Retinal pigment epithelial cell (primary cell): ENCODE data around the gene BID.

Source experiments
- DNase-seq: peaks from one replicate; pipeline ENCODE4 v3.0.0-alpha.2; 2010; ENCODE audit warnings: low read depth
- H3K4me3 ChIP-seq: 2 replicates; pipeline ENCODE4 v1.5.1; 2011; ENCODE audit warnings: mild to moderate bottlenecking, low read length, control low read depth, moderate library complexity
- TF ChIP-seq, protein P1 (sequence below): conservative IDR thresholded peaks from 2 replicates; pipeline ENCODE4 v1.5.1; 2011; ENCODE audit warnings: low read depth, low read length, control low read depth, inconsistent platforms

Gene BID

DNA sequence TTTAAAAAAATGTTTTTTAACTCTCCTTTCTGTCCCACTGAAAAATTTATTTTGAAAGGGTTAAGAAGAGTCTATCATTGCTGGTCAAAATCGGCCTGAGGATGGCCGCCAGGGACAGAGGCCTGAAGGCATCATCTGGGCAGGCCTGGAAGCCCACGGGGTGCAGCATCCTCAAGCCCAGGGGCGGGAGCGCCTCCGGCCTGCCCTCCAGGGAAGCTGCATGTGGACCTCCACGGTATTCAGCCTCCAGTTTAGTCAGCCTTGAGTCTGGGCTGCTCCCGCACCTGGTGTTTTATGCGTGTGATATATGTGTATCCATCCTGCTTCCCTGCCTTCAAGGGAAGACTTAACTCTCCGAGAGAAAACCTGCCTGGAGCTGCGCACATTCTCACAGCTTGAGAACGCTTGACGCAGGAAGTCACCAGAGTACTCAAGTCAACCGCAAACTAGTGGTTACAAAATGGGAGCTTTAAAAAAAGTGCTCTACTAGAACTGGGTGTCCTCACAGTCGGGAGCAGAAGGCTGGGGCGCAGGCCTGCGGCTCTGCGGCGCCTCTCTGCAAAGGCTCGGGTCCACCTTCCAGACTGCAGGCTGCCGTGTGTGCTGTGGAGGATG lies 13.6 kb upstream of the BID start:
- no peak overlapping the region for H3K4me3 ChIP-seq
- TF ChIP-seq, protein P1, sequence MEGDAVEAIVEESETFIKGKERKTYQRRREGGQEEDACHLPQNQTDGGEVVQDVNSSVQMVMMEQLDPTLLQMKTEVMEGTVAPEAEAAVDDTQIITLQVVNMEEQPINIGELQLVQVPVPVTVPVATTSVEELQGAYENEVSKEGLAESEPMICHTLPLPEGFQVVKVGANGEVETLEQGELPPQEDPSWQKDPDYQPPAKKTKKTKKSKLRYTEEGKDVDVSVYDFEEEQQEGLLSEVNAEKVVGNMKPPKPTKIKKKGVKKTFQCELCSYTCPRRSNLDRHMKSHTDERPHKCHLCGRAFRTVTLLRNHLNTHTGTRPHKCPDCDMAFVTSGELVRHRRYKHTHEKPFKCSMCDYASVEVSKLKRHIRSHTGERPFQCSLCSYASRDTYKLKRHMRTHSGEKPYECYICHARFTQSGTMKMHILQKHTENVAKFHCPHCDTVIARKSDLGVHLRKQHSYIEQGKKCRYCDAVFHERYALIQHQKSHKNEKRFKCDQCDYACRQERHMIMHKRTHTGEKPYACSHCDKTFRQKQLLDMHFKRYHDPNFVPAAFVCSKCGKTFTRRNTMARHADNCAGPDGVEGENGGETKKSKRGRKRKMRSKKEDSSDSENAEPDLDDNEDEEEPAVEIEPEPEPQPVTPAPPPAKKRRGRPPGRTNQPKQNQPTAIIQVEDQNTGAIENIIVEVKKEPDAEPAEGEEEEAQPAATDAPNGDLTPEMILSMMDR = no peak
- DNase-seq = no peak

- no peak for DNase-seq
These were observed 13.0 kb upstream of the BID start for GRCh38 chr22:17787241-17787640.

DNA sequence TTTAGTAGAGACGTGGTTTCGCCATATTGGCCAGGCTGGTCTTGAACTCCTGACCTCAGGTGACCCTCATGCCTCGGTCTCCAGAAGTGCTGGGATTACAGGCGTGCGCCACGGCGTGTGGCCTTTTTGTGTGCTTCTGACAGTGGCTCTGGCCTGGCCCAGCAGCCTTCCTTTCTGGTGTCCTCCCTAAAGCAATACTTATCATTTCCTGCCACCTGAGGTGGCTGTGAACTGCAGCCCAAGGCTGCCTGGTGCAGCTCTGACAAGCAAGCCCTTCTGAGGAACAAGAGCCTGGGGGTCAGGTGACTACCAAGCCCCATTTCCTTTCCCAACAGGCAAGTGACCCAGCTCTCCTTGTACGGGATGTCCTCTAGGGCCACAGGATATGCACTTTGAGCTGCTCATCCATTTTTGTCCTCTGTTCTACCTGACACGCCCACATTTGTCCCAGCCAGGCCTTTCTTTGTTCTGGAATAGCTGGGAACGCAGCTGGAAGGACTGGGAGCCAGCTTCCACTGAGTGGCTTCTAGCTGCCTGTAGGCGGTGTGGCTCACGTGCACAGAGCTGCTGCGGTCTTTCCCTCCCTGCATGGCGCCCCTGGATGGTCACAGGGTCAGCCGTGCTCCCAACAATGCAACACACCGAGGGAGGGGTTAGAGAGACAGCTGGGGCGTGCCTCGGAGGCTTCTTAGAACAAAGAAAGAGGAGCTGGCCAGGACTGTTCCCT lies 12.3 kb upstream of the BID start:
- TF ChIP-seq, protein P1 = peak; percentile 1
- DNase-seq = no peak

More at GRCh38 chr22:17787241-17787640, 13.0 kb upstream of the BID start:
- no peak overlapping the region for H3K4me3 ChIP-seq
- TF ChIP-seq, protein P1 = no peak

DNA sequence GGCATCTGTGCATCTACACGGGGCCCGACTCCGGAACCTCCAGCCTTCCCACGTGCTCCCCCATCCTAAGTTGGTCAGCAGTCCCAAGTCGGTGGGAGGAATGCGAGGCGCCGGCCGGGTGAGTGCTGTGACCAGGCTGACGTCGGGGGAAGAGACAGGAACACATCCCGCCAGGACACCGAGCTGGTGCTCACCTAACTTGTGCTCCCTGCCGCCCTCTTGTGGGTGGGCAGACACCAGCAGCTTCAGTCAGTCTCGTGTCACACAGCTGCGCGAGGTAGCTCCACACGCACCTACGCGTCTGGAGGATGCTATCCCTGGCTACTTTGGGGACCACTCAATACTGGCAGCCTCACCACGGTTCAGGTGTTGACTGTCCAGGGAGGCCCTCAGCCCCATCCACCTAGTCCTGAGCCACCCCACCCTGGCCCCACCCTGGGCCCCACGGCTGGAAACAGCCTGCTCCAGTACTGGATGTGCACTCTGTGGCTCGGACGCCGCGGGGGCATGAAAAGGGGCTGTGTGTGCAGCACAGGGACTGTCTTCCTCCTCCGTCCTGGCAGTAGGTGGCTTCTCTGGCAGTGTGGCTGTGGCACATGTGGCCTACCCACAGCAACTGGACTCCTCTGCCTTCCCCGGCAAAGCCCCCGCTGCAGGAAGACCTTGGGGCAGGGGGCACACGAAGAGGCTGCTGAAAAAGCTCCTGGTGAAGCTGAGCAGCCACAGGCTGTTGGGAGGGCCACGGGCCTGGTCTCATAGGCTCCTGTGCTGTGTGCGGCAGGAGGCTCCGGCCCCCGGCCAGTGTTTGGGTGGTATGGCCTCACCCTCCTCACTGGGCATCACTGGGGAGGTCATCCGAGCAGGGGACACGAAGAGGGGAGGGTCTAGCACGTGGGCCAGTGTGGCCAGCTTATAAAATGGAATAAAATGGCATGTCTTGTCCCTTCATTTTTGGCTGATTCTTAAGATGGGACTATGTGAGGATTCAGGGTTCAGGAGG lies 11.2 kb upstream of the BID start:
- TF ChIP-seq, protein P1 = peak; percentile 62

More for the DNA sequence above, 12.3 kb upstream of the BID start:
- H3K4me3 ChIP-seq = no peak overlapping the region

DNA sequence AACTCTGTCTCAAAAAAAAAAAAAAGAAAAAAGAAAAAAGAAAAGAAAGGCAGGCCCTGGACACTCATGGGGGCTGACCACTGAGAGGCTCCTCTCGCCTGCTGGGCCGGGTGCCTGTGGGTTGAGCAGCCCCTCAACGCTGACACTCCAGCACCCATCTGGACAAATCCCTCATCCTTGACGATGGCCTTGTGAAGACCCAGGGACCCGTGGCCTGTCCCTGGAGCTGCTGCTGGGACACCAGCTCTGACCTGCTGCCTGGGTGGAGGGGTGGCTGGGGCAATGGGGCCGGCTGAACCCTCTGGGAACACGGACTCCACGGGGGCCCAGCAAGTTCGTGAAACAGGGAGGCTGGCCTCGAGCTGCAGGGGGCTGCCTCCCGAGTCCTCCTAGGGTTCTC lies 10.5 kb upstream of the BID start:
- TF ChIP-seq, protein P1 = no peak
- no peak overlapping the region for H3K4me3 ChIP-seq
- no peak for DNase-seq

More for the DNA sequence above, 11.2 kb upstream of the BID start:
- no peak for DNase-seq
- H3K4me3 ChIP-seq = no peak overlapping the region

DNA sequence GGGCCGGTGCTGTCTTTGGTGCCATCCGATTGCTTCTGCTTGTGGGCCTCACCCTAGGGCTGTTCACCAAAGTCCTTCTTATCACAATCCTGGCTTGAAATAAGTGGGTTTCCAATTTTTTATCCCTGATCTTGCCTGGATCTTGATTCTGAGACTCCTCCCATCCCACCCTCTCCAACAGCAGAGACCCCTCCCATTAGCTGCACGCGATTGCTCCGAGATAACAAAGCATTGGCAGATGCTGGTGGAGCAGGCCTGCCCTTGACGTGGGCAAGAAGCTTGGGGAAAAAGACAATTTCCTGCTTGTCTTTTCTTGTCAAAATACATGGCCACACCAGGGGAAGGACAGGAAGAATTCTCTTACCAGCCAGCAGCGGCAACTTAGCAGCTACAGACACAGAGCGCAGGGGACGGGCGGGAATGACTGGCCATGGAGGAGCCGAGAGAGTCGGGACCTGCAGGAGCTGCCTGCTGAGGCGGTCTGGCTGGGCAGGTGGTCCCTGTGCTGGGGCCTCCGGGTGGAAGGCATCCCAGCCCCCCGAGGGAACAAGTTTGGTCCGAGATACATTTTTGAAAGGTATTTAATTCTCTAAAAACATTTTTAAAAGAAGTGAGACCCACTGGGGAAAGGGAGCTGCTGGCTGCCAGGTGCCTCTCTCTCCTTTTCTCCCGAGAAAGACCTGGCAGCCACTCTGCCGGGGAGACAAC lies 9.7 kb upstream of the BID start:
- TF ChIP-seq, protein P1 = no peak
- no peak for DNase-seq
- no peak overlapping the region for H3K4me3 ChIP-seq
